ENCODE results near the gene PROKR1. TPM values are rescaled to one million over a fixed set of nuclear protein-coding genes. Genes with fewer than 3 reads are reported as not detected.

The PROKR1 gene
- total RNA-seq, 2 experiments from 2014 or later, result not detected

DNA sequence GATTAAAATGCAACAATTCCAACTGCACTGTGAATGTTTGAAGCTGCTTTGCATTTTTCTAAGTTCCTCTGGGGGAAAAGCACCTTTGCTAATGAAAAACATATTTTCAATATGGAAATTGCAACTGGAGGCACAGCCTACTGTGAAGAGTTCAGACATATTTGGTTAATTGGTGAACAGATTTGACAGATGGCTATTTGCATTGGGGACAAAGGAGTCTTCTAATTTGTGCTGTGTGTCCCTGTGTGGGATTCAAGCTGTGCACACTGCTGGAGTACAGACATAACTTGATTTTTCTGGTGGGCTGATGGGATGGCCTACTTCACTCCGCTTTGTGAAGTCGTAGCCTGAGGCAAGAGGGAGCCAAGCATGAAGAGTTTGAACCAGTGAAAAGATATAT, 50.6 kb downstream of the PROKR1 start:
- peaks cover 2% of the 10 kb centered on the region for H3K9me3 Mint-ChIP-seq
- no peak overlapping the region for H3K27ac Mint-ChIP-seq
- DNase-seq, result no peak
- POLR2A ChIA-PET, result no interaction called here
- peaks cover 11% of the 10 kb centered on the region for H3K36me3 Mint-ChIP-seq
- no peak overlapping the region for H3K4me3 Mint-ChIP-seq
- H3K27me3 Mint-ChIP-seq, result peaks cover 6% of the 10 kb centered on the region
- peaks cover 22% of the 10 kb centered on the region for H3K4me1 Mint-ChIP-seq
- ATAC-seq (ENCODE audit: low read depth), result no peak

DNA sequence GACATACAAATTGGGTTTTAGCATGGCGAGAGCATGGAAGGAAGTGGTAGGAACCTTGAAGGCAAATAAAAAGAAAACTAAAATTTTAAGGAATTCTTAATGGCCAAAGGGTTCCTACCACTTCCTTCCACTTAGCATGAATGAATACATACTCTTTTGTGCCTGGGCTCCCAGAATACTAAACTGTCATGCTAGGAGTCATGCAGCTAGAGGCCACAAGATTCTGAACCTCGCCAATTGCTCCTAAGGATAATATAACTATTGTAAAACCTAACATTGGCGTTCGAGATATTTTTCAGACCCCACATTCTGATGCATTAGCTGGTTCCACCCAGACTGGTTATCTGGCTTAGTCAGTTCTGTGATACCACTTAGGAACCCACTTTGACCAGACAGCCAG, 52.6 kb downstream of the PROKR1 start:
- H3K27ac Mint-ChIP-seq, result no peak overlapping the region
- ATAC-seq (ENCODE audit: low read depth), result no peak
- POLR2A ChIA-PET, result no interaction called here
- H3K9me3 Mint-ChIP-seq, result peaks cover 8% of the 10 kb centered on the region
- peaks cover 6% of the 10 kb centered on the region for H3K27me3 Mint-ChIP-seq
- H3K4me3 Mint-ChIP-seq, result no peak overlapping the region
- DNase-seq, result no peak
- H3K36me3 Mint-ChIP-seq, result peaks cover 17% of the 10 kb centered on the region
- peaks cover 13% of the 10 kb centered on the region for H3K4me1 Mint-ChIP-seq

DNA sequence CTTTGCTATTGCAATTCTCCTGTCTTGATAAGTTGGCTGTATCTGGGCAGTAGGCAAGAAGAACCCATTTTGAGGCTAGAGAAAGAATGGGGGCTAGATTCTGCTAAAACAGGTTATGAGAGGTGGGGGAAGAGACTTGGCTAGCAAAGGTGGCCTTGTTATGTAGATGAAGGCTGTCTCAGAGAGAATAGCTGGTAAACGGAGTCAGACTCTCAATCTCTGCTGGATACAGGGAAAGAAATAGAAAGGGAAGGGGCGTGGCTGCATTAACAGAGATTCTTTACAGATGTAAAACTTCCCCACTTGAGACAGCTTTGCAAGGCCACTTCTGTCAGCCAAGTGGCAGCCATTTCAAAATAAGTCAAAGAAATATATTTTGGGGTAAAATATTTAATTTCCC, 53.2 kb downstream of the PROKR1 start:
- Mint-ChIP-seq H3K27me3 (peaks cover 6% of the 10 kb centered on the region), H3K27ac (no peak overlapping the region), H3K36me3 (peaks cover 16% of the 10 kb centered on the region), H3K4me1 (peaks cover 13% of the 10 kb centered on the region), H3K4me3 (no peak overlapping the region), H3K9me3 (peaks cover 8% of the 10 kb centered on the region)
- ATAC-seq (ENCODE audit: low read depth) (no peak), DNase-seq (no peak)
- POLR2A ChIA-PET, result no interaction called here

DNA sequence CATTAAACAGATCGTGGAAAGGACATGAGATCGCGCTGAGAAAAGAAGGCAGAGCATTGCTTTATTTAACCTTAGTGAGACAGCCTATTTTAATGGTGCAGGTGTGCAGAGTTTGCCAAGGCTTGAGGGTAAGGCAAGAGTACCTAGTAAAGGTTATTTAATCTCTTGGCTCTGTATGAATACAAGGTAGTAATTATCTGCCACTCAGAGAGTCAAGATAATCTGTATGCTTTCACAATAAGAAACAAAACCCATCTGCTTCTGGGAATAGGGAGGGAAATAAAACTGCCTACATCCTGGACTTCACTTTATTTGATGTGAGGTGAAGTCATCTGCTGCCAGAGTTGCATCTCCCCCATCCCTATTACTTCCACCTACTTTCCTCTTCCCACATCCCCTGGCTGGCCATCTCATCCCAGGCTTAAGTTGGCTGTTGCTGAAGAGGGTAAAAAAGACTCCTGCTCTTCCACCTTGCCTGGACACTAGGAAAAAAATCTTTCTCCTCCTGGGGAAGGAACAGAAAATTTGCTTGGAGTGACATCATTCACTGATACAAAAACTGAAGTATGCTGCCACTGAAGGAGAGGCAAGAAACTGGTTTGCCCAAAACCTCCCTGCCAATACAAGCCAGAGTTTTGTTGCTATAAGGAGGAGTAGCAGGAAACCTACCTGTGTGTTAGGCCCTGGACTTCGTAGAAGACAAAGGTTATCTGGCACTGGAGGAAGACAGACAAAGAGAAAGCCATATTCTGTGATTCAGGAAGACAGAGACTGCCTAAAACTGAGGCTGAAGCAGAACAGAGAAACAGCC, 55.4 kb downstream of the PROKR1 start:
- POLR2A ChIA-PET, result no interaction called here
- no peak for DNase-seq
- H3K4me1 Mint-ChIP-seq, result peaks cover 17% of the 10 kb centered on the region
- H3K4me3 Mint-ChIP-seq, result no peak overlapping the region
- no peak for ATAC-seq (ENCODE audit: low read depth)
- peaks cover 6% of the 10 kb centered on the region for H3K27me3 Mint-ChIP-seq
- H3K36me3 Mint-ChIP-seq, result peaks cover 14% of the 10 kb centered on the region
- H3K9me3 Mint-ChIP-seq, result peaks cover 8% of the 10 kb centered on the region
- H3K27ac Mint-ChIP-seq, result no peak overlapping the region

DNA sequence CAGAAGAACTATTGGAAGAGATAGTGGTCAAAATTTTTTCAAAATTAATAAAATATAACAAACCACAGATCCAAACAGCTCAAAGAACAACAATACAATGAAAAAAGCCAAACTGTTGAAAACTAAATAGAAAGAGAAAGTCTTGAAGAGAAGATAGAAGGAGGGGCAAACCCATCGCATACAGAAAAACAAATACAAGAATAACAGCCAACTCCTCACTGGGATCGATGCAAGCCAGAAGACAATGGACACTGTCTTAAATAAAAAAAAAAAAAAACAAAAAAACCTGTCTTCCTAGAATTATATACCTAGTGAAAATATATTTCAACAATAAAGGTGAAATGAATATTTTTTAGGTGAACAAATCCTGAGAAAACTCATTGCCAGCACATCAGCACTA, 57.2 kb downstream of the PROKR1 start:
- POLR2A ChIA-PET, result no interaction called here
- Mint-ChIP-seq H3K27ac (no peak overlapping the region), H3K4me1 (peaks cover 17% of the 10 kb centered on the region), H3K27me3 (peaks cover 7% of the 10 kb centered on the region), H3K4me3 (no peak overlapping the region), H3K36me3 (peaks cover 12% of the 10 kb centered on the region), H3K9me3 (peaks cover 8% of the 10 kb centered on the region)
- DNase-seq (no peak), ATAC-seq (ENCODE audit: low read depth) (no peak)

DNA sequence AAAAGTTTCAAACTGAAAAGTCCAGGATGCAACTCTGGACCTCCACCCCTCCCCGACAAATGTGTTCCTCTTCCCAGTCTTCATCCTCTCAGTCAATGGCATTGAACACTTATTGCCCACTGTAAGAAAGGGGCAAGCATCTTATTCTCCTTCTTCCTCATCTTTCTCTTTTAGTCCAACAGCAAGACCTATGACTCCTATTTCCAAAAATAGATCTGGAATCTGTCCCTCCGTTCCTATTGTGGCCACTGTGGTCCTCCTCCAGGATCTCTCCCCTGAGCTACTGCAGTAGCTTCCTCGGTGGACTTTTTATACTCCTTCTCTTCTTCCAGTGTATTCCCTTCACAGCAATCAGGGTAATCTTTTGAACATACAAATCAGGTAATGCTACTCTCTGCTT, 63.3 kb downstream of the PROKR1 start:
- Mint-ChIP-seq H3K9me3 (no peaks in the 10 kb centered on the region), H3K36me3 (peaks cover 2% of the 10 kb centered on the region), H3K4me1 (peaks cover 23% of the 10 kb centered on the region), H3K27me3 (peaks cover 7% of the 10 kb centered on the region), H3K27ac (no peak overlapping the region), H3K4me3 (no peak overlapping the region)
- ATAC-seq (ENCODE audit: low read depth) (no peak), DNase-seq (no peak)
- POLR2A ChIA-PET, result no interaction called here

Other genes starting within 250 kb of the PROKR1 start
- 1 to 10 TPM; 4.0 to 4.3 TPM for gene FBXO48, start 176.3 kb upstream of the PROKR1 start, total RNA-seq
- 1 to 10 TPM; 4.5 to 4.6 TPM for gene APLF, start 176.0 kb upstream of the PROKR1 start, total RNA-seq
- gene ARHGAP25, start 91.2 kb downstream of the PROKR1 start, total RNA-seq, result 100 to 1,000 TPM; 109 to 117 TPM
- gene BMP10, start 227.8 kb downstream of the PROKR1 start, total RNA-seq, result not detected

All from activated naive CD8-positive, alpha-beta T cell treated with anti-CD3 and anti-CD28 coated beads, Interleukin-2, amount 10 ng/mL, durations not matched to agents 7 days and 5 days (primary cell).